ENCODE results near the gene NACC2.

The NACC2 gene

GRCh38 chr9:136054146-136054545, 40.9 kb downstream of the NACC2 start:
- Histone ChIP-seq H2BK5ac (ENCODE audit: low read length) (no peak overlapping the region), H3K79me2 (ENCODE audit: control insufficient read depth, insufficient read depth, low read length) (no peaks in the 10 kb centered on the region), H3K27me3 (ENCODE audit: insufficient read depth, low read length, poor library complexity) (no peaks in the 10 kb centered on the region), H4K5ac (ENCODE audit: low read length) (no peak overlapping the region), H3K4me3 (ENCODE audit: low read length) (no peak overlapping the region), H3K4me1 (ENCODE audit: control insufficient read depth, low read depth, low read length) (peaks cover 2% of the 10 kb centered on the region), H3K79me1 (ENCODE audit: low read length) (no peaks in the 10 kb centered on the region), H3K4me2 (ENCODE audit: low read length) (no peak overlapping the region), H3K56ac (ENCODE audit: low read length) (no peak overlapping the region), H2BK120ac (ENCODE audit: low read depth, low read length) (no peak overlapping the region), H3K27ac (ENCODE audit: low read depth, low read length) (no peak overlapping the region), H3K4ac (ENCODE audit: low read depth, low read length) (no peak overlapping the region), H2BK15ac (replicated peaks; ENCODE audit: low read depth) (no peak overlapping the region), H4K8ac (ENCODE audit: low read depth, low read length) (no peak overlapping the region), H3K36me3 (ENCODE audit: control insufficient read depth, insufficient read depth, low read length) (no peaks in the 10 kb centered on the region), H3K18ac (ENCODE audit: low read length) (no peak overlapping the region), H3K23ac (ENCODE audit: low read length) (no peak overlapping the region), H3K9ac (ENCODE audit: low read length) (no peak overlapping the region), H2AK5ac (ENCODE audit: low read length) (no peak overlapping the region)
- no CpG with 5 or more reads among the region's 12 CpGs for WGBS (ENCODE audit: extremely low coverage, insufficient coverage, low lambda C conversion rate)
- DNase-seq, result no peak

GRCh38 chr9:136053757-136054142, 41.3 kb downstream of the NACC2 start:
- H3K4me2 ChIP-seq (ENCODE audit: low read length), result no peak overlapping the region
- H3K27me3 ChIP-seq (ENCODE audit: insufficient read depth, low read length, poor library complexity), result no peaks in the 10 kb centered on the region
- WGBS (ENCODE audit: extremely low coverage, insufficient coverage, low lambda C conversion rate), result no CpG with 5 or more reads among the region's 8 CpGs

GRCh38 chr9:136052991-136053756, 41.9 kb downstream of the NACC2 start:
- WGBS (ENCODE audit: extremely low coverage, insufficient coverage, low lambda C conversion rate), result no CpG with 5 or more reads among the region's 23 CpGs
- Histone ChIP-seq H2BK15ac (replicated peaks; ENCODE audit: low read depth) (no peak overlapping the region), H2BK120ac (ENCODE audit: low read depth, low read length) (no peak overlapping the region), H4K5ac (ENCODE audit: low read length) (no peak overlapping the region), H3K4me2 (ENCODE audit: low read length) (no peak overlapping the region), H3K56ac (ENCODE audit: low read length) (peak overlapping the region; percentile 49), H4K8ac (ENCODE audit: low read depth, low read length) (no peak overlapping the region), H3K79me1 (ENCODE audit: low read length) (no peaks in the 10 kb centered on the region), H3K36me3 (ENCODE audit: control insufficient read depth, insufficient read depth, low read length) (no peaks in the 10 kb centered on the region), H2BK5ac (ENCODE audit: low read length) (no peak overlapping the region), H3K4me3 (ENCODE audit: low read length) (no peak overlapping the region), H3K18ac (ENCODE audit: low read length) (no peak overlapping the region), H3K79me2 (ENCODE audit: control insufficient read depth, insufficient read depth, low read length) (no peaks in the 10 kb centered on the region), H3K27me3 (ENCODE audit: insufficient read depth, low read length, poor library complexity) (no peaks in the 10 kb centered on the region), H3K27ac (ENCODE audit: low read depth, low read length) (peak overlapping the region; percentile 29), H3K9ac (ENCODE audit: low read length) (no peak overlapping the region), H3K23ac (ENCODE audit: low read length) (peak overlapping the region; percentile 45), H3K4me1 (ENCODE audit: control insufficient read depth, low read depth, low read length) (peaks cover 2% of the 10 kb centered on the region), H3K4ac (ENCODE audit: low read depth, low read length) (no peak overlapping the region), H2AK5ac (ENCODE audit: low read length) (peak overlapping the region; percentile 45)
- peak; percentile 43 for DNase-seq

More at GRCh38 chr9:136053757-136054142, 41.3 kb downstream of the NACC2 start:
- Histone ChIP-seq H4K5ac (ENCODE audit: low read length) (no peak overlapping the region), H3K79me2 (ENCODE audit: control insufficient read depth, insufficient read depth, low read length) (no peaks in the 10 kb centered on the region), H3K56ac (ENCODE audit: low read length) (no peak overlapping the region), H2BK5ac (ENCODE audit: low read length) (no peak overlapping the region), H3K23ac (ENCODE audit: low read length) (no peak overlapping the region), H3K27ac (ENCODE audit: low read depth, low read length) (no peak overlapping the region), H3K4me1 (ENCODE audit: control insufficient read depth, low read depth, low read length) (peaks cover 2% of the 10 kb centered on the region), H3K9ac (ENCODE audit: low read length) (no peak overlapping the region), H3K4ac (ENCODE audit: low read depth, low read length) (no peak overlapping the region), H2AK5ac (ENCODE audit: low read length) (no peak overlapping the region), H2BK120ac (ENCODE audit: low read depth, low read length) (no peak overlapping the region), H2BK15ac (replicated peaks; ENCODE audit: low read depth) (no peak overlapping the region), H3K36me3 (ENCODE audit: control insufficient read depth, insufficient read depth, low read length) (no peaks in the 10 kb centered on the region), H3K79me1 (ENCODE audit: low read length) (no peaks in the 10 kb centered on the region), H3K18ac (ENCODE audit: low read length) (no peak overlapping the region), H3K4me3 (ENCODE audit: low read length) (no peak overlapping the region), H4K8ac (ENCODE audit: low read depth, low read length) (no peak overlapping the region)
- DNase-seq, result no peak

- no peak overlapping the region for H3K18ac ChIP-seq (ENCODE audit: low read length)
- H3K79me1 ChIP-seq (ENCODE audit: low read length), result no peaks in the 10 kb centered on the region
- H2AK5ac ChIP-seq (ENCODE audit: low read length), result peak overlapping the region; percentile 45
- H3K4me1 ChIP-seq (ENCODE audit: control insufficient read depth, low read depth, low read length), result peaks cover 2% of the 10 kb centered on the region
- no peak overlapping the region for H2BK120ac ChIP-seq (ENCODE audit: low read depth, low read length)
- H4K8ac ChIP-seq (ENCODE audit: low read depth, low read length), result no peak overlapping the region
- H3K27ac ChIP-seq (ENCODE audit: low read depth, low read length), result peak overlapping the region; percentile 25
- H3K4ac ChIP-seq (ENCODE audit: low read depth, low read length), result no peak overlapping the region
- H3K27me3 ChIP-seq (ENCODE audit: insufficient read depth, low read length, poor library complexity), result no peaks in the 10 kb centered on the region
- peak overlapping the region; percentile 49 for H3K56ac ChIP-seq (ENCODE audit: low read length)
- H4K5ac ChIP-seq (ENCODE audit: low read length), result no peak overlapping the region
- H3K9ac ChIP-seq (ENCODE audit: low read length), result no peak overlapping the region
- no peak overlapping the region for H3K4me2 ChIP-seq (ENCODE audit: low read length)
- no peaks in the 10 kb centered on the region for H3K36me3 ChIP-seq (ENCODE audit: control insufficient read depth, insufficient read depth, low read length)
- no peak overlapping the region for H2BK5ac ChIP-seq (ENCODE audit: low read length)
- no peaks in the 10 kb centered on the region for H3K79me2 ChIP-seq (ENCODE audit: control insufficient read depth, insufficient read depth, low read length)
- WGBS (ENCODE audit: extremely low coverage, insufficient coverage, low lambda C conversion rate), result no CpG with 5 or more reads among the region's 15 CpGs
- H2BK15ac ChIP-seq (replicated peaks; ENCODE audit: low read depth), result no peak overlapping the region
- H3K23ac ChIP-seq (ENCODE audit: low read length), result no peak overlapping the region
- H3K4me3 ChIP-seq (ENCODE audit: low read length), result no peak overlapping the region
- DNase-seq, result no peak
Measured at GRCh38 chr9:136052472-136052880, 42.6 kb downstream of the NACC2 start.

- no CpG with 5 or more reads among the region's 31 CpGs for WGBS (ENCODE audit: extremely low coverage, insufficient coverage, low lambda C conversion rate)
- no peak overlapping the region for H2AK5ac ChIP-seq (ENCODE audit: low read length)
- no peak overlapping the region for H3K18ac ChIP-seq (ENCODE audit: low read length)
- H4K5ac ChIP-seq (ENCODE audit: low read length), result no peak overlapping the region
- no peak overlapping the region for H2BK15ac ChIP-seq (replicated peaks; ENCODE audit: low read depth)
- H3K27ac ChIP-seq (ENCODE audit: low read depth, low read length), result peak overlapping the region; percentile 62
- no peak overlapping the region for H3K23ac ChIP-seq (ENCODE audit: low read length)
- peak overlapping the region; percentile 20 for H3K4me3 ChIP-seq (ENCODE audit: low read length)
- H2BK120ac ChIP-seq (ENCODE audit: low read depth, low read length), result no peak overlapping the region
- DNase-seq, result peak; percentile 86
- H3K27me3 ChIP-seq (ENCODE audit: insufficient read depth, low read length, poor library complexity), result no peaks in the 10 kb centered on the region
- H3K36me3 ChIP-seq (ENCODE audit: control insufficient read depth, insufficient read depth, low read length), result no peaks in the 10 kb centered on the region
- peak overlapping the region; percentile 64 for H3K9ac ChIP-seq (ENCODE audit: low read length)
- H4K8ac ChIP-seq (ENCODE audit: low read depth, low read length), result no peak overlapping the region
- no peak overlapping the region for H2BK5ac ChIP-seq (ENCODE audit: low read length)
- H3K56ac ChIP-seq (ENCODE audit: low read length), result peak overlapping the region; percentile 73
- no peak overlapping the region for H3K4ac ChIP-seq (ENCODE audit: low read depth, low read length)
- peak overlapping the region; percentile 85 for H3K4me2 ChIP-seq (ENCODE audit: low read length)
- no peaks in the 10 kb centered on the region for H3K79me2 ChIP-seq (ENCODE audit: control insufficient read depth, insufficient read depth, low read length)
- H3K4me1 ChIP-seq (ENCODE audit: control insufficient read depth, low read depth, low read length), result peaks cover 2% of the 10 kb centered on the region
- no peaks in the 10 kb centered on the region for H3K79me1 ChIP-seq (ENCODE audit: low read length)
Measured at GRCh38 chr9:136051837-136052471, 43.1 kb downstream of the NACC2 start.

All from mesendoderm (in vitro differentiated cells).